Natural killer cell treated with Interleukin-12 subunit alpha and Interleukin-12 subunit beta and Interleukin-15 and Interleukin-18, amount 100 ng/mL, for 72 hours (primary cell): ENCODE results near the gene MEIOSIN. TPM values are rescaled to one million over a fixed set of nuclear protein-coding genes. Genes with fewer than 3 reads are reported as not detected.
A peak's percentile ranks its signal among the peaks of the same experiment; 100 is the strongest.
"Not testable (repeated sequence)": the region's sequence is repeated elsewhere in the genome, so short reads cannot be mapped to it uniquely, and the experiment has no call there.

Source experiments
- ATAC-seq, 2 donors: fragments of 150-1000 bp; cut with Tn5 transposase in 1 of 2; sonication (Bioruptor Pico), chemical (Tn5 transposase) in 1 of 2; 2 replicates each; pipeline ENCODE4 v1.10.0; 2021
- DNase-seq: peaks from one replicate; pipeline ENCODE4 v3.0.0; 2022; ENCODE audit warnings: low spot score
- H3K27ac Mint-ChIP-seq, 2 donors: 1 replicate in 1 of 2; 2 replicates in 1 of 2; pipeline ENCODE4 v1.8.0; 2022; ENCODE audit warnings: mixed read lengths in 2 of 2, mild to moderate bottlenecking in 1 of 2, moderate library complexity in 1 of 2
- H3K27me3 Mint-ChIP-seq, 2 donors: 1 replicate in 1 of 2; 2 replicates in 1 of 2; pipeline ENCODE4 v1.8.0; 2022; ENCODE audit warnings: mixed read lengths in 2 of 2
- H3K36me3 Mint-ChIP-seq: one replicate; pipeline ENCODE4 v1.8.0; 2022; ENCODE audit warnings: mixed read lengths
- H3K4me1 Mint-ChIP-seq, 2 donors: 1 replicate in 1 of 2; 2 replicates in 1 of 2; pipeline ENCODE4 v1.8.0; 2022; ENCODE audit warnings: low read depth in 2 of 2, mixed read lengths in 2 of 2, mild to moderate bottlenecking in 1 of 2
- H3K4me3 Mint-ChIP-seq: one replicate; pipeline ENCODE4 v1.8.0; 2022; ENCODE audit warnings: mixed read lengths
- H3K9me3 Mint-ChIP-seq: 2 replicates; pipeline ENCODE4 v1.8.0; 2022; ENCODE audit warnings: mixed read lengths
- total RNA-seq, 2 donors: library from RNA; stranded (reverse); gene quantifications; one replicate each; pipeline ENCODE4 v1.2.3, GENCODE V29; 2022

The MEIOSIN gene
- total RNA-seq = not detected

- H3K27ac Mint-ChIP-seq = no peak within 1 kb of the TSS
- H3K36me3 Mint-ChIP-seq = no peaks in the 10 kb centered on the region
- ATAC-seq = no peak
Observed at GRCh38 chr19:45733160-45733810, at the start of gene MEIOSIN. Gene MEIOSIN, plus strand, starts transcription at chr19:45733439. Its CDS starts 1,938 bp downstream, at chr19:45735377.

GRCh38 chr19:45685045-45685444 lies 48.2 kb upstream of the MEIOSIN start:
- H3K27ac Mint-ChIP-seq, H3K36me3 Mint-ChIP-seq: not testable (repeated sequence)
- H3K4me1 Mint-ChIP-seq = peaks cover 13 to 14% of the 10 kb centered on the region in 2 donors

More at GRCh38 chr19:45733160-45733810, at the start of gene MEIOSIN:
- Mint-ChIP-seq H3K27me3 (peaks cover 4 to 5% of the 10 kb centered on the region in 2 donors), H3K4me3 (no peak within 1 kb of the TSS), H3K9me3 (no peaks in the 10 kb centered on the region), H3K4me1 (peaks cover 19 to 20% of the 10 kb centered on the region in 2 donors)
- no peak for DNase-seq

GRCh38 chr19:45687599-45687998 lies 45.6 kb upstream of the MEIOSIN start:
- Mint-ChIP-seq H3K9me3 (no peaks in the 10 kb centered on the region), H3K27ac (no peak overlapping the region), H3K4me3 (no peak overlapping the region), H3K36me3 (peaks cover 12% of the 10 kb centered on the region), H3K27me3 (no peaks in the 10 kb centered on the region), H3K4me1 (peaks cover 13 to 14% of the 10 kb centered on the region in 2 donors)
- ATAC-seq (no peak), DNase-seq (no peak)

More at GRCh38 chr19:45685045-45685444, 48.2 kb upstream of the MEIOSIN start:
- H3K27me3 Mint-ChIP-seq, ATAC-seq, H3K4me3 Mint-ChIP-seq, DNase-seq, H3K9me3 Mint-ChIP-seq: not testable (repeated sequence)

- Mint-ChIP-seq H3K36me3 (peaks cover 12% of the 10 kb centered on the region), H3K27me3 (no peaks in the 10 kb centered on the region), H3K27ac (peak within 1 kb of the TSS; percentile 94 to 95), H3K4me1 (peaks cover 20 to 21% of the 10 kb centered on the region in 2 donors), H3K4me3 (peak within 1 kb of the TSS; percentile 95), H3K9me3 (no peaks in the 10 kb centered on the region)
- peak; percentile 94 for DNase-seq
- peak; percentile 71 to 81 for ATAC-seq
Observed at GRCh38 chr19:45691516-45692186, 41.6 kb upstream of the MEIOSIN start, which contains the start of gene SNRPD2. Gene SNRPD2, minus strand, starts transcription at chr19:45691953. Its CDS starts 65 bp downstream, at chr19:45691888.

- peaks cover 13% of the 10 kb centered on the region for H3K36me3 Mint-ChIP-seq
- H3K4me3 Mint-ChIP-seq = peak within 1 kb of the TSS; percentile 95
- H3K27me3 Mint-ChIP-seq = no peaks in the 10 kb centered on the region
- DNase-seq = peak; percentile 99
- peak within 1 kb of the TSS; percentile 94 to 95 for H3K27ac Mint-ChIP-seq
- H3K9me3 Mint-ChIP-seq = no peaks in the 10 kb centered on the region
- peak; percentile 95 to 96 for ATAC-seq
- H3K4me1 Mint-ChIP-seq = peaks cover 21% of the 10 kb centered on the region in 2 donors
Observed at GRCh38 chr19:45692187-45693105, 40.8 kb upstream of the MEIOSIN start, which contains the start of gene QPCTL. Gene QPCTL, plus strand, starts transcription at chr19:45692666. Its CDS starts 38 bp downstream, at chr19:45692704.

- Mint-ChIP-seq H3K4me3 (peak overlapping the region; percentile 95), H3K27me3 (no peaks in the 10 kb centered on the region), H3K27ac (peak overlapping the region; percentile 94 to 95), H3K36me3 (peaks cover 17% of the 10 kb centered on the region), H3K4me1 (peaks cover 24% of the 10 kb centered on the region in 2 donors), H3K9me3 (no peaks in the 10 kb centered on the region)
- no peak for ATAC-seq
- peak; percentile 78 for DNase-seq
Observed at GRCh38 chr19:45693106-45693788, 40.0 kb upstream of the MEIOSIN start.

- H3K4me1 Mint-ChIP-seq = peaks cover 5 to 6% of the 10 kb centered on the region in 2 donors
- no peaks in the 10 kb centered on the region for H3K9me3 Mint-ChIP-seq
- peaks cover 9% of the 10 kb centered on the region for H3K36me3 Mint-ChIP-seq
- DNase-seq = no peak
- H3K4me3 Mint-ChIP-seq = no peak overlapping the region
- no peaks in the 10 kb centered on the region for H3K27me3 Mint-ChIP-seq
- H3K27ac Mint-ChIP-seq = no peak overlapping the region
- no peak for ATAC-seq
Observed at GRCh38 chr19:45701676-45702075, 31.6 kb upstream of the MEIOSIN start.

GRCh38 chr19:45705115-45705514 lies 28.1 kb upstream of the MEIOSIN start:
- H3K27ac Mint-ChIP-seq = no peak overlapping the region
- DNase-seq (no peak), ATAC-seq (no peak)
- H3K4me1 Mint-ChIP-seq = peaks cover 0 to 5% of the 10 kb centered on the region in 2 donors
- H3K4me3 Mint-ChIP-seq = no peak overlapping the region
- peaks cover 4% of the 10 kb centered on the region for H3K36me3 Mint-ChIP-seq
- no peaks in the 10 kb centered on the region for H3K9me3 Mint-ChIP-seq
- no peaks in the 10 kb centered on the region for H3K27me3 Mint-ChIP-seq

GRCh38 chr19:45705710-45706415 lies 27.4 kb upstream of the MEIOSIN start:
- Mint-ChIP-seq H3K4me1 (peaks cover 5 to 6% of the 10 kb centered on the region in 2 donors), H3K27me3 (no peaks in the 10 kb centered on the region), H3K36me3 (peaks cover 4% of the 10 kb centered on the region), H3K9me3 (no peaks in the 10 kb centered on the region), H3K4me3 (no peak overlapping the region), H3K27ac (no peak overlapping the region)
- DNase-seq (no peak), ATAC-seq (no peak)

- Mint-ChIP-seq H3K27ac (no peak overlapping the region), H3K9me3 (no peaks in the 10 kb centered on the region), H3K36me3 (no peaks in the 10 kb centered on the region), H3K4me1 (peaks cover 6 to 12% of the 10 kb centered on the region in 2 donors), H3K27me3 (no peaks in the 10 kb centered on the region), H3K4me3 (no peak overlapping the region)
- DNase-seq (no peak), ATAC-seq (no peak)
Observed at GRCh38 chr19:45710356-45711130, 22.7 kb upstream of the MEIOSIN start.

- Mint-ChIP-seq H3K27ac (no peak overlapping the region), H3K27me3 (no peaks in the 10 kb centered on the region), H3K9me3 (no peaks in the 10 kb centered on the region), H3K4me3 (no peak overlapping the region), H3K4me1 (peaks cover 21 to 26% of the 10 kb centered on the region in 2 donors), H3K36me3 (no peaks in the 10 kb centered on the region)
- DNase-seq (no peak), ATAC-seq (no peak)
Observed at GRCh38 chr19:45711851-45712698, 21.2 kb upstream of the MEIOSIN start.
